Measurements from ENCODE around the gene ACSL5.
"Not testable (repeated sequence)": the region's sequence is repeated elsewhere in the genome, so short reads cannot be mapped to it uniquely, and the experiment has no call there.

The ACSL5 gene

DNA sequence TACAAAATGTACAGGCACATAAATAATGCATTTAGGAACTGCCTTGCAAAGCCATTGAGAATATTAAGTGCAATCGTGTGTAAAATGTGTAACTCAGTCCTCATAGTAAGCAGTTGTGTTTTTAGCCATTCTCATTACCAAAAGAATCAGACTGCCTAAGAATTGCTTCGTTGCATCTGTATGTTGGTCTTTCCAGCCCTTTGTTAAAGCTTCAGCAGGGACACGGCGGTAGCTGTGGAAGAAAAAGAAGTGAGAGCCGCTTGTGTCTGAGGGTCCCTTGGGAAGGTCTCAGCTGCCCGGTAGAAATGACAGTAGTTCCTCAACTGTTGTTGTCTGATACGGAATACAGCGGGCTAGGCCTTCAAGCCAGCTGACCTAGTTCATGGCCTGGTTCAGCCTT is 22.8 kb upstream of the ACSL5 start:
- DNase-seq = no peak

DNA sequence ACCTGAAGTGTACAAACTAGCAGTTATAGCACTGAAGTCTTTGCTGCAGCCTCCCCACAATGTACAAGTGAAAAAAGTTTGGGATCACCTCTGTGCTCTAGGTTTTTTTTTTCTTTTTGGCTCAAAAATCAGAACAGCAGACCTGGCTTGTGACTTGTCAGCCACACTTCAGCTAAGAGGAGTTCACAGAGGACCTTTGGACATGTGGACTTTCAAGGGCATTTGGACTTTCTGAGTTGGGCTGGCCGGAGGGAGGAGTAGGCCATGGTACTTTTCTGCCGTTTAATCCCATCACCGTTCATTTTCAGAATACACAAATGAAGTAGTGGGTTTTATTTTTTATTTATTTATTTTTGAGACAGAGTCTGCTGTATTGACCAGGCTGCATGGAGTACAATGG is 21.9 kb upstream of the ACSL5 start:
- DNase-seq = no peak

DNA sequence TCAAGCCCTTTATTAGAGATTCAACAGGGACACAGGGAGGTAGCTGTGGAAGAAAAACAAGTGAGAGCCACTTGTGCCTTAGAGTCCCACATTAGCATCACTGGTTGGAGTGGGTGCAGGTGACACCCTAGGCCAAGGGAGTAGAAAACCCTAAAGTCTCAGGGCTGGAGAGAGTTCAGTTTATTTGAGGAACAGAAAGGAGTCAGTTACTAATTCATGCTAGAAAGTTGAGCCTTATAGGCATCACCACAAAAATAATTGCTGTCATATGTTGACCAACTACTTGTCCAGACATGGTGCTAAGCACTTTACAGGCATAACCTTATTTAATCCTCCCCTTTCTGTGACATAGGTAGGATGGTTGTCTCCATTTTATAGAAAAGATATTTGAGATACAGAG is 20.9 kb upstream of the ACSL5 start:
- DNase-seq = no peak

DNA sequence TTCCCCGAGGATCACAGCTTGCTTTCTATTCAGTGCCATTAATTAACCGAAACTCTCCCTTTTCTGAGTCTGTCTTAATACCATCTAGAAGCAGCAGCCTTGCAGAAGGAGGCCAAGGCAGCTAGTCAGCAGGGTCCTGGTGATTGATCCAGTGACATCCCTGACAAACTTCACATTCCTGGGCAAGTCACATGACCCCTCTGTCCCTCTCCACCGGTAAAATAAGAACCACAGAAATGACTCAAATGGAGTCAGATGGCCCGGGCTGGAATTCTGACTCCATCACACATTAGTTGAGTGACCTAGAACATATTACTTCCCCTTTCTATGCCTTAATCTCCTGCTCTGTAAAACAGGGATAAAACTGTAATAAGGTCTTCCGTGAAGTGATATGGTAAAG is 17.2 kb upstream of the ACSL5 start:
- no peak for DNase-seq

DNA sequence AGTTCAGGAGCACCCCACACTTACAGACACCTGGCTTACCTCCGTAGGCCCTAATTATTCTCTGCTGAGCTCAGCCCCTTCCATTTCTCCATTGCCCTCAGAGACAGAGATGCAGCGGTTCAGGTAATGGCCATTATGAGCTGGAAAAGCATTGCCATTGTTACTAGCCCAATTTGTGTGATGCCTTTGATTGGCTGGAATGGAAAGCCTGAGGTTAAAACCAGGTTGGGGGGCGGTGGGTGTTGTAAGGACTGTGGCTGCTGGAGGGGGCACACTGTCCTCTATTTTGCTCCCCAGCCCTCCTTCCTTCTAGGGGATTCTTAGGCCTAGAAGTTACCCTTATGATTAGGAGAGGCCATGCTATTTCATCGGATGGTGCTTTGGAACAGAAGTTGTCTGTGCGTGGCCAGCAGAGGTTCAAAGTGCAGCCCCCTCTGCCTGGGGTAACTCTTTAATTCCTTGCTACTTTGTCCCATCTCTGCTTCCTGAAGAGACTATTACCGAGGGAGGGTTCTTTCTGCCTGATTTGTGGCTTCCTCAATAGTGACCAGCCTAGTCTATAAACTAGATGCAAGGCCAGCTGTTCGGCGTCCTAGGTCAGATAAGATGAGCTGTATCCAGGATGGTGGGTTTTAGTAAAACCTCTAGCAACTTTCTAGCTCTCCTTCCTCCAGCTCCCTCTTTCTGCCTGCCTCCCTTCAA is 14.2 kb upstream of the ACSL5 start:
- DNase-seq = no peak

DNA sequence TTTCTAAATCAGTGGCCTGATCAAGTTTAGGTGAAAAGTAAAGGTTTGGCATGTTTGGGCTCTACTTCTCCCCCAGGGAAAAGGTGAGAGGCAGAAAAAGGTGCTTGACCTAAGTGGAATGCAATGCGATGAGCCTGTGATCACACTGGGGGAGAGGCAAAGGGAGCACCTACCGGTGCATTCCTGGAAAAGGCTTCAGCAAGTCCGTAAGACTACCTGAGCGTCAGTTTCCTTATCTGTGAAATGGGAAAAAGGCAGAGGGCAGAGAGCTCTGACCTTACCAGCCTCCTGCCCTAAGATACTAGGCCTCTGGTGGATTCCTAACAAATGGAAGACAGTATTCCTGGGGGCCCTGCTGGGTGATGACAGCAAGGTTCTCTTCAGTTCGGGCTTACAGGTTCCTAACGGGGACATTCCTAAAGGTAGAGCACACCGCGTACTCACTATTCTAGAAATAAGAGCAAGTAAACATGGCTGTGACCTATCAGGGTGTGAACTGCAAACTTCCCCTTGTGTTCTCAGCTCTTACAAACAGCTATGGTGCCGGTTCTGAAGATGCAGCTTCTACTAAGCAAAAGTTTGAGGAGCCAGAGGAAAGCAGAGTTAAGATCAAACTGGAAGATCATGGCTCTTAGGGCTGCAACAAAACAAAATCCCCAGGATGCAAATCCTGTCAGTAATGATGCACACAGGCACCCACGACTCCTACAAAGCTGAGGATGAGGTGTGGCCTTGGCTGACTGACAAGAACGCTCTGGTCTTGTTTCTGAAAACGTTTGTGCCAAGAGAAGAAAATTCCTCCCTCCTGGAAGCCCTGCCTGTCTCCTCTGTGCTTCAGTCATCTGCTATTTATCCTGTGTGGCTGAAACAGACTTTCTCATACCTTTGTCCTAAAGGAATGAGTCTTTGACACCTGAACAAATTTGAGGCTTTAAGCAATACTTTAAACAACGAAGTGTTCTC is 13.3 kb upstream of the ACSL5 start:
- DNase-seq = no peak

DNA sequence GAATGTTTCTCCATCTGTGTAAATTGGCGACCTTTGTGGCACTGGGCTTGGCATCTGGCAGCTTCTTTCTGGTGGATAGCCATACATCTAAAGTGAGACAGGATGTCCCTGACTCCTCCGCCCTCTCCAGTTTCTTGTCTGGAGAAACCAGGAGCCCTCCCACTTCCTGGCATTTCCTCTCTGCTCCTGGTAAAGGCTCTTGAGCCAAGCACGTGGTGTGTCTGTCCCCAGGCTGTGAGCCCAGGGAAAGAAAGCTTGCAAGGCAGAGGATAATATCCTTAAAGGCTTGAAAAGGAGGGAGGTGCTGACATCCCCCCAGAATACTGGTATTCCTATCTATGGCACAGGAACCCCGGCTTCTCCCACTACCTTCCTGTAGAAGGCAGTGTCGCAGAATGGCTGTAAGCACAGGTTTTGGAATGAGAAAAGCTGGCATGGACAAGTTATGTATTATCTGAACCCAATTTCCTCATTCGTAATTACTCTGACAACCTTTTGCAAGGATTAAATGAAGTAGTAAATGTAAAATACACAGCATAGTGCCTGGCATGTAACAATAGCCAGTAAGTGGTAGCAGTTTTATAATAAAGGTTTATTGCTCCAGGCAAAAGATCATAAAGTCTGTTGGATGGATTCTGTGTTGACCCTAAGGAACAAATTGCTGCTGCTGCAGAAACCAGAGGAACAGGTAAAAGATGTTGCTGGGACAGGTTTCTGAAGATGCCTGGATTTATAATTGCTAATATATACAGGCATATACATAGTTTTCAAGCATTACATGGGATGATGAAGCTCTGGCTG is 11.8 kb upstream of the ACSL5 start:
- no peak for DNase-seq

DNA sequence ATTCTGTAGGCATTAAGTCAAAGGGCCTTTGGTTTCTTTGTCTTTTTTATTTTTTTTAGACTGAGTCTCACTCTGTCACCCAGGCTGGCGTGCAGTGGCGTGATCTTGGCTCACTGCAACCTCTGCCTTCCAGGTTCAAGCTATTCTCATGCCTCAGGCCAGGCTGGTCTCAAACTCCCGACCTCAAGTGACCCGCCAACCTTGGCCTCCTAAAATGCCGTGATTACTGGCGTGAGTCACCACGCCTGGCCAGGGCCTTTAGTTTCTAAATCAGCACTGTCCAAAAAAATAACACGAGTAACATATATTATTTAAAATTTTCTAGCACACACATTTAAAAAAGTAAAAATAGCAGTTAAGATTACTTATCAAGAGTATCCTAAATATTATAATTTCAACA is 11.1 kb upstream of the ACSL5 start:
- no peak for DNase-seq

DNA sequence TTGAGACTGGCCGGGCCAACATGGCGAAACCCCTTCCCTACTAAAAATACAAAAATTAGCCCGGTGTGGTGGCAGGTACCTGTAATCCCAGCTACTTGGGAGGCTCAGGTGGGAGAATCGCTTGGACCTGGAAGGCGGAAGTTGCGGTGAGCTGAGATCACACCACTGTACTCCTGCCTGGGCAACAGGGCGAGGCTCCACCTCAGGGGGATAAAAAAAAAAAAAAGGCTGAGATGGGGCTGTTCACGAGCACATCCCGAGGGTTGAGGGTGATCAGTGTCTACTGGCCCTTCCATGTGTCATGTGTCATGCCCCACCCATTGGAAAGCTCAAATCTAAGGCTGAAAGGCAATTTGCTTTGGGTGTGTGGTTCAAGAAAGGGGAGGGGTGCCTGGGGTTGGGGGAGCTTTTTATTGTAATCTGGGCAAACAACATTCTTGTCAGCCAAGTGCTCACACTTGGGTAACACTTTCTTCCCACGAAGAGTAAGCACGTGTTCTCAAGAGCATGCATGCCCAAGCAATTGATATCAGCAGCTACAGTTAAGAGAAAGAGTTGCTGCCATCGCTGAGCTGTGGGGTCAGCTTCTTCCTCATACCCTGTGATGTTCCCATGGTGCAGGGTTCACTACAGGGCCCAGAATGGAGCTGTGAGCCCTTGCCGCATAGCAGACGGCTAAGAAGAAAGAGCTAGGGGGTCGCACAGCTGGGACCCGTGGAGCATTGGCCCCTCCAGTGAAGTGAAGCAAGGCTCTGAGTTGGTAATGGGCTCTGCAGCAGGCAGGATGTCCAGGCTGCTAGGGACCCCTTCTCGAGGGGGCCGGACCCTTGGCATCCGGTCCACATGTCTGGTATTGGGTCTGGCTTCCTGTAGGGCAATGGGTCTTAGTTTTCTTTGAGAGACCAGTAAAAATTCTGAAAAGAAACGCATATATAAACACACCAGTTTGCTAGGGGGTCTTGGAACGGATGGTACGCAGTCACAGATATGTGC is 9.9 kb upstream of the ACSL5 start:
- DNase-seq = no peak

DNA sequence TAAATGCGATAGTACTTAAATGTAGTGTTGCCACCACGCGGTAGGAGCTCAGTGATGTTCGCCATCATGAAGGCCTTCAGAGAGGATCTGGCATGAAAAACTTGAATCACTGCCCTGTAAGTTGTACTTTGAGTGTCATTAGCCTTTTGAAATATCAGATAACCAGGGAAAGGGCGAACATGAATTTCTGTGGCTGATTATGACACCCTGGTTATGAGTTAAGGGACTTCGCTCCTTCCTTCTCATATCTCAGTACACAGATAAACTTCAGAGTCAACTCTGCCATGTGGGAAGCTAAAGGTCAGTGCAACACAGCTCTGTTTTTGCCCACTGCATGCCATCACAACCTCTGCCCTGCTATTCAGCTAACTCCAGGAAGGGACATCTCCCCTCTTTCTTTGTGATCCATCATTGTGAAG is 8.9 kb upstream of the ACSL5 start:
- DNase-seq = no peak

DNA sequence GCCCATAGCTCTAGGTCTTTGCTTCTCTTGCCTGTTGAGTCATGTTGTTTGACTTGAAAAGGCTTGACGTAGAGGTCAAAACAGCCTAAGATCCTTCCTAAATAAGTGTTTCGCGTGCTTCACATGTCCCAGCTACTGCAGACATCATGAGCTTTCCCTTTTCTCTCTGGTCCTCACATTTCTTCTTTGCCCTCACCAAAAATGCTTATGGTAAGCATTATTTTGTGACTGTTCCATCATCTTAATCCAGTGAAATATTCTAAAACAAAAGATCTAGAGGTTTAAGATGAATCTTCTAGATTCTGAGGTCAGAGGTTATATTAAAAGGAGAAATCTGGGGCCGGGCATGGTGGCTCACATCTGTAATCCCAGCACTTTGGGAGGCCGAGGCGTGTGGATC is 8.5 kb upstream of the ACSL5 start:
- no peak for DNase-seq

DNA sequence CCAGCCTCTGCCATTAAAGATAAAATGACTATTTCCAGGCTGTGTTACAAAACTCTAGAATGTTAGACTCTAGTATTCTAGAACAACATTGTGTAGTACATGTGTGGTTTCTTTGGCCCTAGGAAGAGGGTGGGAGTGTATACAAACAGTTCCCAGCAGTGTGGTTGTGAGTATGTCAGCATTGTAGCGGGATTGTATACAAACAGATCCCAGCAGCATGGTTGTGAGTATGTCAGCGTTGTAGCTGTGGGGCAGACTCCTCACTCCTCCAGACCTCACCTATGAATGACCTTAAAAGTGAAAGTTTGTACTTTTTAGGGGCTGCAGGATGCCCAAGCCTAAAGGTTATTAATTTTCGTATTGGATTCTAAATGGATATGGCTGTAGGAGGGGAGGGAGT is 6.9 kb upstream of the ACSL5 start:
- no peak for DNase-seq

DNA sequence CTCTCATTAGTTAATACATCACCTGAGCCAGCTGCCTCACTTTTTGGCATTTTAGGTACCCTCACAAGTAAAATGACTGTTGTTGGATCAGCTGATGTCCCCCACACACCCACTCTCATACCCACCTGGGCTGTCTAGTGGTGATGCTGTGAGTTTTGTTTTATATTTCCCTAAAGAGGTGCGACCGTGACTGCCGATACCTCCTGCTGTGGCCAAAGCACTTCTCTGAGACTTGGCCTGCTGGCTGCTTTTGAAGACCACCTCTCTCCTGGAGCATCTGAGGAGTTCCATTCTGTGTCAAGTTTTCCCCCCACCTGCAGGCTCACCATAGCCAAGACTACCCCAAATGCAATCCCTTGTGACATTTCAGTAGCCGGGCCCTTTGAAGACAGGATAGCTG is 6.4 kb upstream of the ACSL5 start:
- DNase-seq = no peak

DNA sequence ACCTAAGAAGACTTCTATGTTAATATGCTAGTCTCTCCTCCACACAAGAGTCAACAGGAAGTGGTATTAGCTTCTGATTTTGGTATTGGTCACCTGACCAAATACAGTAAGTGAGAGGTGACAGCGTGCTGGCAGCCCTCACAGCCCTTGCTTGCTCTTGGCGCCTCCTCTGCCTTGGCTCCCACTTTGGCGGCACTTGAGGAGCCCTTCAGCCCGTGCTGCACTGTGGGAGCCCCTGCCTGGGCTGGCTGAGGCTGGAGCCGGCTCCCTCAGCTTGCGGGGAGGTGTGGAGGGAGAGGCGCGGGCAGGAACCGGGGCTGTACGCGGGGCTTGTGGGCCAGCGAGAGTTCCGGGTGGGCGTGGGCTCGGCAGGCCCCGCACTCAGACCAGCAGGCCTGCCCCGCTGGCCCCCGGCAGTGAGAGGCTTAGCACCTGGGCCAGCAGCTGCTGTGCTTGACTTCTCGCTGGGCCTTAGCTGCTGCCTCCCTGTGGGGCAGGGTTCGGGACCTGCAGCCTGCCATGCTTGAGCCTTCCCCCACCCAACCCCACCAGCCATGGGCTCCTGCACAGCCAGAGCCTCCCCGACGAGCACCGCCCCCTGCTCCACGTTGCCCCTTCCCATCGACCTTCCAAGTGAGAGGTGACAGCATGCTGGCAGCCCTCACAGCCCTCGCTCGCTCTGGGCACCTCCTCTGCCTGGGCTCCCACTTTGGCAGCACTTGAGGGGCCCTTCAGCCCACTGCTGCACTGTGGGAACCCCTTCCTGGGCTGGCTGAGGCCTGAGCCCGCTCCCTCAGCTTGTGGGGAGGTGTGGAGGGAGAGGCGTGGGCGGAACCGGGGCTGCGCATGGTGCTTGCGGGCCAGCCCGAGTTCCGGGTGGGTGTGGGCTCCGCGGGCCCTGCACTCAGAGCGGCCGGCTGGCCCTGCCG is 4.2 kb upstream of the ACSL5 start:
- DNase-seq = no peak

DNA sequence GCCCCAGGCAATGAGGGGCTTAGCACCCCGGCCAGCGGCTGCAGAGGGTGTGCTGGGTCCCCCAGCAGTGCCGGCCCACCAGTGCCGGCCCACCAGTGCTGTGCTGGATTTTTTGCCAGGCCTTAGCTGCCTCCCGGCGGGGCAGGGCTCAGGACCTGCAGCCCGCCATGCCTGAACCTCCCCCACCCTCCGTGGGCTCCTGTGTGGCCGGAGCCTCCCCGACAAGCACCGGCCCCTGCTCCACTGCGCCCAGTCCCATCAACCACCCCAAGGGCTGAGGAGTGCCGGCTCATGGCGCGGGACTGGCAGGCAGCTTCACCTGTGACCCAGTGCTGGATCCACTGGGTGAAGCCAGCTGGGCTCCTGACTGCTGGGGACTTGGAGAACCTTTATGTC is 3.5 kb upstream of the ACSL5 start:
- DNase-seq = no peak

DNA sequence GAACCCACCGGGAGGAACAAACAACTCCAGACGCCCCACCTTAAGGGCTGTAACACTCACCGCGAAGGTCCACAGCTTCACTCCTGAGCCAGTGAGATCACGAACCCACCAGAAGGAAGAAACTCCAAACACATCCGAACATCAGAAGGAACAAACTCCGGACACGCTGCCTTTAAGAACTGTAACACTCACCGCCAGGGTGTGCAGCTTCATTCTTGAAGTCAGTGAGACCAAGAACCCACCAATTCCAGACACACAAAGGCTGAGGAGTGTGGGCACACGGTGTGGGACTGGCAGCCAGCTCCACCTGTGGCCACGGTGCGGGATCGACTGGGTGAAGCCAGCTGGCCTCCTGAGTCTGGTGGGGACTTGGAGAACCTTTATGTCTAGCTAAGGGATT is 2.6 kb upstream of the ACSL5 start:
- DNase-seq = not testable (repeated sequence)

DNA sequence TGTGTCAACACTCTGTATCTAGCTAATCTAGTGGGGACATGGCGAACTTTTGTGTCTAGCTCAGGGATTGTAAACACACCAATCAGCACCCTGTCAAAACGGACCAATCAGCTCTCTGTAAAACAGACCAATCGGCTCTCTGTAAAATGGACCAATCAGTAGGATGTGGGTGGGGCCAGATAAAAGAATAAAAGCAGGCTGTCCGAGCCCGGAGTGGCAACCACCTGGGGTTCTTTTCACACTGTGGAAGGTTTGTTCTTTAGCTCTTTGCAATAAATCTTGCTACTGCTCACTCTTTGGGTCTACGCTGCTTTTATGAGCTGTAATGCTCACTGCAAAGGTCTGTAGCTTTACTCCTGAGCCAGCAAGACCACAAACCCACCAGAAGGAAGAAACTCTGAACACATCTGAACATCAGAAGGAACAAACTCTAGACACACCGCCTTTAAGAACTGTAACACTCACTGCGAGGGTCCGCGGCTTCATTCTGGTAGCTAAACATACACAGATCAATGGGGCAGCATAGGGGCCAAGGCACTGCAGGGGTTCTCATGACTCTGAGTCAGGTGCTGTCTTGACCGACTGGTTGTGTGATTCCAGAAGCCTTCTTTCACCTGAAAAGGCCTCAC is 1.6 kb upstream of the ACSL5 start:
- not testable (repeated sequence) for DNase-seq

DNA sequence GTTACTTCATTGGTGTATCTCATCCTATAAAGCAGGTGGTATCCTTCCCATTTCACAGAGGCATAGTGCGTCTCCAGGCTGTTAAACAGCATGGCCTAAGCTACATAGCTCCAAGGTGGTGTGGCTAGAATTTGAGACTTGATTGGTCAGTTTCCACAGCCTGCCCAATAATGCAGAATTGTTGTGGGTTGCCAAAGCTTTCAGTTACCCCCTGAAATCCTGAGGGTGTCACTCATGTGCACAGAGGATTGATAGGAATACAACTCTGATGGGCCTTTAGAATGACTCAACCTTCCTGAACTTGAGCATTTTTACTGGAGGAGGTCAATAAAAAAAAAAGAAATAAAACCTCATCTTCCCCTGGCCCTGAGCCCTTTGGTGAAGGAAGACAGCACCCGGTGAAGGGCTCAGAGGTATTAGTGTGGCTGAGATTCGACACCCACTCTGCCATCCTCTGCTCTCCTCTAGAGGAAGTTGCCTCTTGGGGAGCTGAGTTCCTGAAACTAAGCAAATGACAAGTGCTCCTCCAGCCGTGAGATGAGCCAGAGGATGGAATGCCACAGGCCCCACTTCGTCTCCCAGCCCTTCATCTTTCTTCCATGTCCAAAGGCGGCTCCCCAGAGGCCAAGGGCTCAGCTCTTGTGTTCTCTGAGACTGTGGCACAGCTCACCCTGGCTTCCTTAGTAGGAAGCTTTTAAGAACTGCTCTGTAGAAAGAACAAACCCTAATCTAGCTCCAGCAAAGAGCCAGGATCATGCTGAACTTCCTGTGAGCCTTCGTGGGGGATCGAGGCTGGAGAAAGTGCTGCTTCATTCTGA is 1.0 kb downstream of the ACSL5 start:
- DNase-seq = no peak

DNA sequence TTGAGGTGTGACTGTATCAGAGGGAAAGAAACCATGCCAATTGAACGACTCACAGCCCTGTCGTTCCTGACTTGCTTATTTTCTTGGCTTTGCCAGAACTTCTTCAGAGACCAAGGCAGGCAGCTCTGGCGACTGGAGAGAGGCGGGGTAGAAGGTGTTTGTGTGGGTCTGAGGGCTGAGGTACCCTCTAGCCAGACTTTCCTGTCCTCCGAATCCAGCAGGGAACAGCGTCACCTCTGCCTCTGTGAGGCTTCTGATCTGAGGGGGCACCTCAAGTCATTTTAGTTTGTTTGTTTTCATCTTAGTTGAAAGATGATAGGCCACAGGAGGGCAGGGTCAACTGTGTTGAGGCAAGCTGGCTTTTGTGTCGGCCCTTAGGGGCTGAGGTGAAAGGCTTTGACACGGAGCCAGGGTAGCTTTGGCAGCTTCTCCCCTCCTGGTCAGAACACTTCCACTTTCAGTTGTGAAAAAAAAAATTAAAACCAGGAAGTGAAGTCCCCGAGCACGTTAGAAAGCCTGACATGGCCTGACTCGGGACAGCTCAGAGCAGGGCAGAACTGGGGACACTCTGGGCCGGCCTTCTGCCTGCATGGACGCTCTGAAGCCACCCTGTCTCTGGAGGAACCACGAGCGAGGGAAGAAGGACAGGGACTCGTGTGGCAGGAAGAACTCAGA is 1.9 kb downstream of the ACSL5 start:
- DNase-seq = no peak

Data from NCI-H2081 treated with DMSO at 0.1 percent for 48 hours (cell line).